ENCODE results near the gene RNF133.
"Not testable (repeated sequence)": the region's sequence is repeated elsewhere in the genome, so short reads cannot be mapped to it uniquely, and the experiment has no call there.

GRCh38 chr7:122681186-122681585, 17.7 kb downstream of the RNF133 start:
- TF ChIP-seq PTTG1 (tag; IDR thresholded peaks at IDR 0.05; ENCODE audit: low read depth); ZBTB17 (CRISPR knock-in tag; IDR thresholded peaks at IDR 0.05): not testable (repeated sequence)

All from K562 (cell line).